ENCODE data around the gene KCNAB1.

DNA sequence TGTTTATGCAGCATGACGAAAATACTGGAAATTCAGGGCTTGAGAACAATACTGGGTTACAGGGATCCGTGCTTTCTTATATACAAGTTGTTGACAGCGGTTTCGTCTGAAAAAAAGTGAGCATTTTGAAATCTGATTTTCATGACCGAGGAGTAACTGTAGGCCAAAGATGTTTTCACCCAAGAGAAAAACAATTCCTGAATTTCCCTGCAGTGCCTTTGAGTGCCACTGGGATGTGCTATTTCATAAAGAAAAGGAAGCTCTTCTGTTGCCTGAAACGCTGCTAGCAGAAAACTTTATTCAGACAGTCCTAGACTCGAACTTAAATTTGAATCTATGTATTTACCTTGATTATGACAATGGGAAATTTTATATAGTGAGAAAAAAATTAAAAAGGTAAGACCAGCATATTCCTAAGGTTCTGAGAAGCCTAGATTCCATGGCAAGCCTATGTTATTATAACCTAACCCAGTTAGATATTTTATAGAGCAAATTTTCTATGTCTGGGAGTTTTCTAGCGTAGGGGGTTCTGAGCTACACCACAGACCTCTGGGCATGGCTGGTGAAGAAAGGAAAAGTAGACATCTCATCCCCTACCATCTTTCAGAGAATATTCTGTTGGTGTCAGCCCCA, 30.2 kb downstream of the KCNAB1 start:
- TF ChIP-seq POLR2A (IDR thresholded peaks at IDR 0.05; ENCODE audit: low read length) (no peak), GATA1 (IDR thresholded peaks at IDR 0.05; ENCODE audit: low read depth, low read length) (no peak)

Data from erythroblast (primary cell).